GM23338 (cell line): ENCODE measurements around the gene EDN2. TPM values are rescaled to one million over a fixed set of nuclear protein-coding genes. Genes with fewer than 3 reads are reported as not detected.

Experiments
- EZH2 ChIP-seq: fragments of 200-600 bp; sonication (generic); IDR thresholded peaks from one replicate; pipeline ENCODE4 v1.8.0; 2017; ENCODE audit warnings: antibody characterized with exemption, mild to moderate bottlenecking, low read depth; ENCODE audit not compliant: unreplicated experiment
- EZH2phosphoT487 ChIP-seq: fragments of 200-600 bp; sonication (generic); IDR thresholded peaks from one replicate; pipeline ENCODE4 v1.8.1; 2018; ENCODE audit warnings: antibody characterized with exemption; ENCODE audit not compliant: unreplicated experiment
- NANOG ChIP-seq: IDR thresholded peaks from 2 replicates; pipeline ENCODE4 v1.6.1; 2016; ENCODE audit warnings: antibody characterized with exemption, borderline replicate concordance
- POLR2AphosphoS5 ChIP-seq: IDR thresholded peaks from 2 replicates; pipeline ENCODE4 v1.6.1; 2016; ENCODE audit warnings: antibody characterized with exemption, low read depth
- STAT1 ChIP-seq: IDR thresholded peaks from one replicate; pipeline ENCODE4 v1.6.1; 2016; ENCODE audit warnings: antibody characterized with exemption; ENCODE audit not compliant: unreplicated experiment
- ZNF331 ChIP-seq: fragments of 250-450 bp; sonication (Bioruptor Pico); IDR thresholded peaks from 2 replicates; pipeline ENCODE4 v1.5.0; 2020; ENCODE audit warnings: low read depth, mild to moderate bottlenecking, moderate library complexity
- polyA plus RNA-seq: library from polyadenylated mRNA; unstranded; fragments of >200 nt; fragmentation: Nextera tagmentation; extraction: Ambion mirVana; gene quantifications from 2 replicates; pipeline ENCODE4 v1.2.1, GENCODE V29; 2016
- total RNA-seq: library from RNA; depleted of rRNA; stranded (reverse); fragments of >200 nt; shearing (Covaris generic); gene quantifications from 2 replicates; pipeline ENCODE4 v1.2.3, GENCODE V29; 2014
- TF ChIP-seq, protein P1 (sequence below): fragments of 250-450 bp; sonication (Bioruptor Pico); IDR thresholded peaks from 2 replicates; pipeline ENCODE4 v1.5.0; 2020; ENCODE audit warnings: mild to moderate bottlenecking, moderate library complexity
- TF ChIP-seq, protein P2 (sequence below): IDR thresholded peaks from 2 replicates; pipeline ENCODE4 v1.6.1; 2016; ENCODE audit warnings: antibody characterized with exemption
- TF ChIP-seq, protein P3 (sequence below), 2 experiments: fragments of 200-600 bp in 1 of 2; sonication (generic) in 1 of 2; conservative IDR thresholded peaks; 2 replicates each; pipeline versions ENCODE4 v1.5.1 to v1.6.1; 2016 to 2017; ENCODE audit warnings: antibody characterized with exemption in 2 of 2, low read depth in 2 of 2, mild to moderate bottlenecking in 2 of 2, moderate library complexity in 1 of 2

Gene EDN2
- total and polyA plus RNA-seq, 2 experiments from 2014 or later, result not detected

DNA sequence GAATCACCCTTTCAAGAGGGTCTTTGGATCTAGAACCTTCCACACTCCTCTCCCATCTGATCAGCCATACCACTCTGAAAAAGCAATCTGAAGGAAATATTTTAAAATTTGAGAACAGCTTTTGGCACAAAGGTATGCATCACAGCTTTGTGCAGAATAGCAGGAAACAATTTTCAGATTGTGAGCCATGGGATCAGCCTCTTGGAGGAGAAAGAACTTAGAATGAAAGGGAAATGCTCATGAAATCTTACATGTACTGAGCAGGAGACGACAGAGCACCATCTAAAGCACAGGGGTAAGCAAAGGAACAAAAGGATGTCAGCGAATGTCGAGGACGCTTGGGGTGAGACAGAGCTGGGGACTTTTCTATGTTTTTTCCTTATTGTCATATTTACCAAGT lies 54.4 kb downstream of the EDN2 start (continued):
- TF ChIP-seq, protein P1, sequence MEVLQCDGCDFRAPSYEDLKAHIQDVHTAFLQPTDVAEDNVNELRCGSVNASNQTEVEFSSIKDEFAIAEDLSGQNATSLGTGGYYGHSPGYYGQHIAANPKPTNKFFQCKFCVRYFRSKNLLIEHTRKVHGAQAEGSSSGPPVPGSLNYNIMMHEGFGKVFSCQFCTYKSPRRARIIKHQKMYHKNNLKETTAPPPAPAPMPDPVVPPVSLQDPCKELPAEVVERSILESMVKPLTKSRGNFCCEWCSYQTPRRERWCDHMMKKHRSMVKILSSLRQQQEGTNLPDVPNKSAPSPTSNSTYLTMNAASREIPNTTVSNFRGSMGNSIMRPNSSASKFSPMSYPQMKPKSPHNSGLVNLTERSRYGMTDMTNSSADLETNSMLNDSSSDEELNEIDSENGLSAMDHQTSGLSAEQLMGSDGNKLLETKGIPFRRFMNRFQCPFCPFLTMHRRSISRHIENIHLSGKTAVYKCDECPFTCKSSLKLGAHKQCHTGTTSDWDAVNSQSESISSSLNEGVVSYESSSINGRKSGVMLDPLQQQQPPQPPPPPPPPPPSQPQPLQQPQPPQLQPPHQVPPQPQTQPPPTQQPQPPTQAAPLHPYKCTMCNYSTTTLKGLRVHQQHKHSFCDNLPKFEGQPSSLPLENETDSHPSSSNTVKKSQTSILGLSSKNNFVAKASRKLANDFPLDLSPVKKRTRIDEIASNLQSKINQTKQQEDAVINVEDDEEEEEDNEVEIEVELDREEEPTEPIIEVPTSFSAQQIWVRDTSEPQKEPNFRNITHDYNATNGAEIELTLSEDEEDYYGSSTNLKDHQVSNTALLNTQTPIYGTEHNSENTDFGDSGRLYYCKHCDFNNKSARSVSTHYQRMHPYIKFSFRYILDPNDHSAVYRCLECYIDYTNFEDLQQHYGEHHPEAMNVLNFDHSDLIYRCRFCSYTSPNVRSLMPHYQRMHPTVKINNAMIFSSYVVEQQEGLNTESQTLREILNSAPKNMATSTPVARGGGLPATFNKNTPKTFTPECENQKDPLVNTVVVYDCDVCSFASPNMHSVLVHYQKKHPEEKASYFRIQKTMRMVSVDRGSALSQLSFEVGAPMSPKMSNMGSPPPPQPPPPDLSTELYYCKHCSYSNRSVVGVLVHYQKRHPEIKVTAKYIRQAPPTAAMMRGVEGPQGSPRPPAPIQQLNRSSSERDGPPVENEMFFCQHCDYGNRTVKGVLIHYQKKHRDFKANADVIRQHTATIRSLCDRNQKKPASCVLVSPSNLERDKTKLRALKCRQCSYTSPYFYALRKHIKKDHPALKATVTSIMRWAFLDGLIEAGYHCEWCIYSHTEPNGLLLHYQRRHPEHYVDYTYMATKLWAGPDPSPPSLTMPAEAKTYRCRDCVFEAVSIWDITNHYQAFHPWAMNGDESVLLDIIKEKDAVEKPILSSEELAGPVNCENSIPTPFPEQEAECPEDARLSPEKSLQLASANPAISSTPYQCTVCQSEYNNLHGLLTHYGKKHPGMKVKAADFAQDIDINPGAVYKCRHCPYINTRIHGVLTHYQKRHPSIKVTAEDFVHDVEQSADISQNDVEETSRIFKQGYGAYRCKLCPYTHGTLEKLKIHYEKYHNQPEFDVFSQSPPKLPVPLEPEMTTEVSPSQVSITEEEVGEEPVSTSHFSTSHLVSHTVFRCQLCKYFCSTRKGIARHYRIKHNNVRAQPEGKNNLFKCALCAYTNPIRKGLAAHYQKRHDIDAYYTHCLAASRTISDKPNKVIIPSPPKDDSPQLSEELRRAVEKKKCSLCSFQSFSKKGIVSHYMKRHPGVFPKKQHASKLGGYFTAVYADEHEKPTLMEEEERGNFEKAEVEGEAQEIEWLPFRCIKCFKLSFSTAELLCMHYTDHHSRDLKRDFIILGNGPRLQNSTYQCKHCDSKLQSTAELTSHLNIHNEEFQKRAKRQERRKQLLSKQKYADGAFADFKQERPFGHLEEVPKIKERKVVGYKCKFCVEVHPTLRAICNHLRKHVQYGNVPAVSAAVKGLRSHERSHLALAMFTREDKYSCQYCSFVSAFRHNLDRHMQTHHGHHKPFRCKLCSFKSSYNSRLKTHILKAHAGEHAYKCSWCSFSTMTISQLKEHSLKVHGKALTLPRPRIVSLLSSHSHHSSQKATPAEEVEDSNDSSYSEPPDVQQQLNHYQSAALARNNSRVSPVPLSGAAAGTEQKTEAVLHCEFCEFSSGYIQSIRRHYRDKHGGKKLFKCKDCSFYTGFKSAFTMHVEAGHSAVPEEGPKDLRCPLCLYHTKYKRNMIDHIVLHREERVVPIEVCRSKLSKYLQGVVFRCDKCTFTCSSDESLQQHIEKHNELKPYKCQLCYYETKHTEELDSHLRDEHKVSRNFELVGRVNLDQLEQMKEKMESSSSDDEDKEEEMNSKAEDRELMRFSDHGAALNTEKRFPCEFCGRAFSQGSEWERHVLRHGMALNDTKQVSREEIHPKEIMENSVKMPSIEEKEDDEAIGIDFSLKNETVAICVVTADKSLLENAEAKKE (CRISPR knock-in tag), result no peak
- TF ChIP-seq, protein P2, sequence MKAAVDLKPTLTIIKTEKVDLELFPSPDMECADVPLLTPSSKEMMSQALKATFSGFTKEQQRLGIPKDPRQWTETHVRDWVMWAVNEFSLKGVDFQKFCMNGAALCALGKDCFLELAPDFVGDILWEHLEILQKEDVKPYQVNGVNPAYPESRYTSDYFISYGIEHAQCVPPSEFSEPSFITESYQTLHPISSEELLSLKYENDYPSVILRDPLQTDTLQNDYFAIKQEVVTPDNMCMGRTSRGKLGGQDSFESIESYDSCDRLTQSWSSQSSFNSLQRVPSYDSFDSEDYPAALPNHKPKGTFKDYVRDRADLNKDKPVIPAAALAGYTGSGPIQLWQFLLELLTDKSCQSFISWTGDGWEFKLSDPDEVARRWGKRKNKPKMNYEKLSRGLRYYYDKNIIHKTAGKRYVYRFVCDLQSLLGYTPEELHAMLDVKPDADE, result no peak
- TF ChIP-seq NANOG, result no peak
- no peak for TF ChIP-seq POLR2AphosphoS5
- no peak for TF ChIP-seq EZH2
- no peak for TF ChIP-seq STAT1
- TF ChIP-seq, protein P3, sequence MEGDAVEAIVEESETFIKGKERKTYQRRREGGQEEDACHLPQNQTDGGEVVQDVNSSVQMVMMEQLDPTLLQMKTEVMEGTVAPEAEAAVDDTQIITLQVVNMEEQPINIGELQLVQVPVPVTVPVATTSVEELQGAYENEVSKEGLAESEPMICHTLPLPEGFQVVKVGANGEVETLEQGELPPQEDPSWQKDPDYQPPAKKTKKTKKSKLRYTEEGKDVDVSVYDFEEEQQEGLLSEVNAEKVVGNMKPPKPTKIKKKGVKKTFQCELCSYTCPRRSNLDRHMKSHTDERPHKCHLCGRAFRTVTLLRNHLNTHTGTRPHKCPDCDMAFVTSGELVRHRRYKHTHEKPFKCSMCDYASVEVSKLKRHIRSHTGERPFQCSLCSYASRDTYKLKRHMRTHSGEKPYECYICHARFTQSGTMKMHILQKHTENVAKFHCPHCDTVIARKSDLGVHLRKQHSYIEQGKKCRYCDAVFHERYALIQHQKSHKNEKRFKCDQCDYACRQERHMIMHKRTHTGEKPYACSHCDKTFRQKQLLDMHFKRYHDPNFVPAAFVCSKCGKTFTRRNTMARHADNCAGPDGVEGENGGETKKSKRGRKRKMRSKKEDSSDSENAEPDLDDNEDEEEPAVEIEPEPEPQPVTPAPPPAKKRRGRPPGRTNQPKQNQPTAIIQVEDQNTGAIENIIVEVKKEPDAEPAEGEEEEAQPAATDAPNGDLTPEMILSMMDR (conservative IDR thresholded peaks at IDR 0.05; ENCODE audit: low read depth in 2 of 2), result no peak
- no peak for TF ChIP-seq EZH2phosphoT487
- no peak for TF ChIP-seq ZNF331
